ENCODE data around the gene ASB2. TPM values are rescaled to one million over a fixed set of nuclear protein-coding genes. Genes with fewer than 3 reads are reported as not detected.

ASB2 gene
- total RNA-seq, 1 experiment from 2014 or later = 0.35 TPM

DNA sequence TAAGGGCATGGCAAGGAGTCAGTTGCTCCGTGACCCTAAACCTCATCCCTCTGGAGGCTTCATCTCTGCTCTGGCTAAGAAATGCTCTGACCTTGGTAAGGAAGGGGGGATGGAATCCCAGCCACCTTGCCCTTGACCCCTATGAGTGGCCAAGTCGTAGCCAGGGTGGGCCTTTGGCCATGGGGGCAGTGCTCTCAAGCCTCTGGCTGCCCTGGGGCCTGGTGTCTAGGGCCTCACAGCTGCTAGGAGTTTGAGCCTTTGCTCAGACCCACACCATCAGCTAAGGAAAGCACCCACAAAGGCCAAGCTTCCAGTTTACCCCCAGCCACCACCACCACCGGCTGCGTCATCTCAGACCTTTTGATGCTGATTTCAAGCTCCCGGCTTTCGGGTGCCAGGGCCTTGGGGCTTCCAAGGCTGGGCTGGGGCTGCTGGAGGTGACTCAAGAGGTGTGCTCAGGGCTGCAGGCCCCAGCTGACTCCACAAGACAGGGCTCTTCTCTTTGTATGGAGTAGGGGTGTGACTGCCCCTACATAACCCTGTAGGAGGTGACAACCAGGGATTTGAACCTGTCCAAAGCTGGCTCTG lies 3.7 kb downstream of the ASB2 start:
- Histone ChIP-seq H2BK12ac (ENCODE audit: insufficient read length, low read depth, low read length) (no peak overlapping the region), H3K4me1 (ENCODE audit: insufficient read depth, low read length) (no peaks in the 10 kb centered on the region; the same call in 1 of the 2 replicates), H3K27ac (ENCODE audit: insufficient read length, low read depth, low read length) (no peak overlapping the region), H3K27me3 (ENCODE audit: insufficient read depth, low read length) (no peaks in the 10 kb centered on the region), H2BK120ac (ENCODE audit: low read depth, low read length, poor library complexity, severe bottlenecking) (no peak overlapping the region), H2BK15ac (ENCODE audit: low read depth, low read length) (no peak overlapping the region), H2AK5ac (ENCODE audit: insufficient read length, low read length) (no peak overlapping the region), H3K4me2 (ENCODE audit: insufficient read depth, insufficient read length, low read length) (no peak overlapping the region), H3K23me2 (ENCODE audit: insufficient read length, low read depth, low read length, poor library complexity, severe bottlenecking) (no peaks in the 10 kb centered on the region), H3K23ac (ENCODE audit: insufficient read length, low read depth, low read length) (no peak overlapping the region), H3K9me3 (ENCODE audit: control insufficient read depth, low read depth, low read length) (no peaks in the 10 kb centered on the region), H4K8ac (replicated peaks; ENCODE audit: insufficient read length, low read depth, low read length) (no peak overlapping the region), H3K79me2 (ENCODE audit: insufficient read depth, low read length) (no peaks in the 10 kb centered on the region), H2BK5ac (ENCODE audit: insufficient read length, low read length) (no peak overlapping the region), H3K9ac (ENCODE audit: extremely low read depth, insufficient read length, low read length) (no peak overlapping the region), H3K4ac (ENCODE audit: low read depth, low read length) (no peak overlapping the region), H3K79me1 (ENCODE audit: insufficient read depth, low read depth, low read length, poor library complexity, severe bottlenecking) (no peaks in the 10 kb centered on the region), H2AFZ (ENCODE audit: low read length) (no peak overlapping the region), H4K91ac (ENCODE audit: insufficient read length, low read depth, low read length) (no peak overlapping the region), H4K20me1 (ENCODE audit: control insufficient read depth, insufficient read depth, insufficient read length) (peaks cover 2% of the 10 kb centered on the region), H2BK20ac (ENCODE audit: low read depth, low read length, poor library complexity, severe bottlenecking) (no peak overlapping the region), H3K18ac (ENCODE audit: insufficient read length, low read depth, low read length) (no peak overlapping the region), H3K56ac (ENCODE audit: insufficient read length, low read depth, low read length) (no peak overlapping the region), H3T11ph (ENCODE audit: low read length) (no peak overlapping the region), H4K5ac (ENCODE audit: insufficient read length, low read depth, low read length) (no peak overlapping the region), H3K14ac (ENCODE audit: insufficient read depth, low read length) (no peak overlapping the region)
- H3K9me3 Mint-ChIP-seq = no peaks in the 10 kb centered on the region
- no peak overlapping the region; a peak in 1 of 7 replicates for H3K27ac Mint-ChIP-seq
- peaks cover 14 to 17% of the 10 kb centered on the region in 2 experiments for H3K4me1 Mint-ChIP-seq
- no peak for DNase-seq
- H3K4me3 Mint-ChIP-seq = no peak overlapping the region
- TF ChIP-seq, protein P1, sequence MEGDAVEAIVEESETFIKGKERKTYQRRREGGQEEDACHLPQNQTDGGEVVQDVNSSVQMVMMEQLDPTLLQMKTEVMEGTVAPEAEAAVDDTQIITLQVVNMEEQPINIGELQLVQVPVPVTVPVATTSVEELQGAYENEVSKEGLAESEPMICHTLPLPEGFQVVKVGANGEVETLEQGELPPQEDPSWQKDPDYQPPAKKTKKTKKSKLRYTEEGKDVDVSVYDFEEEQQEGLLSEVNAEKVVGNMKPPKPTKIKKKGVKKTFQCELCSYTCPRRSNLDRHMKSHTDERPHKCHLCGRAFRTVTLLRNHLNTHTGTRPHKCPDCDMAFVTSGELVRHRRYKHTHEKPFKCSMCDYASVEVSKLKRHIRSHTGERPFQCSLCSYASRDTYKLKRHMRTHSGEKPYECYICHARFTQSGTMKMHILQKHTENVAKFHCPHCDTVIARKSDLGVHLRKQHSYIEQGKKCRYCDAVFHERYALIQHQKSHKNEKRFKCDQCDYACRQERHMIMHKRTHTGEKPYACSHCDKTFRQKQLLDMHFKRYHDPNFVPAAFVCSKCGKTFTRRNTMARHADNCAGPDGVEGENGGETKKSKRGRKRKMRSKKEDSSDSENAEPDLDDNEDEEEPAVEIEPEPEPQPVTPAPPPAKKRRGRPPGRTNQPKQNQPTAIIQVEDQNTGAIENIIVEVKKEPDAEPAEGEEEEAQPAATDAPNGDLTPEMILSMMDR (conservative IDR thresholded peaks at IDR 0.05) = no peak
- H3K27me3 Mint-ChIP-seq (ENCODE audit: low read depth) = no peaks in the 10 kb centered on the region; the same call in 1 of the 2 replicates
- H3K36me3 Mint-ChIP-seq (ENCODE audit: insufficient read depth in 1 of 3, low read depth in 3 of 3) = no peaks in the 10 kb centered on the region
- no CpG with 5 or more reads among the region's 6 CpGs for WGBS (ENCODE audit: extremely low coverage, insufficient read length, low lambda C conversion rate)
